SK-N-MC (cell line): Measurements from ENCODE around the gene CRYL1.

ENCODE experiments used
- DNase-seq: peaks from one replicate; pipeline ENCODE4 v3.0.0-alpha.2; 2011; ENCODE audit warnings: low read depth, low spot score
- H3K27ac ChIP-seq: fragments of 200-600 bp; sonication (generic); 2 replicates; pipeline ENCODE4 v1.5.1; 2016; ENCODE audit warnings: mixed run types
- H3K36me3 ChIP-seq: fragments of 200-600 bp; sonication (generic); 2 replicates; pipeline ENCODE4 v1.6.1; 2017; ENCODE audit warnings: antibody characterized with exemption, low read length, mixed read lengths; ENCODE audit not compliant: insufficient read depth
- H3K4me3 ChIP-seq: fragments of 200-600 bp; sonication (generic); 2 replicates; pipeline ENCODE4 v1.5.1; 2016
- H3K9ac ChIP-seq: fragments of 200-600 bp; sonication (generic); 2 replicates; pipeline ENCODE4 v1.8.0; 2017; ENCODE audit warnings: mixed run types, mixed read lengths; ENCODE audit not compliant: insufficient read length
- H3K9me3 ChIP-seq: fragments of 200-600 bp; sonication (generic); 2 replicates; pipeline ENCODE4 v1.6.1; 2017; ENCODE audit warnings: low read depth, mild to moderate bottlenecking, antibody characterized with exemption, low read length, moderate library complexity, mixed read lengths
- EZH2 ChIP-seq: fragments of 200-600 bp; sonication (generic); IDR thresholded peaks from one replicate; pipeline ENCODE4 v1.6.1; 2017; ENCODE audit warnings: antibody characterized with exemption
- FOXP2 ChIP-seq: optimal IDR thresholded peaks from 2 replicates; pipeline ENCODE3; 2011; ENCODE audit warnings: mild to moderate bottlenecking, moderate library complexity; ENCODE audit not compliant: insufficient read depth; ENCODE audit errors: extremely low read length, control extremely low read depth
- POLR2AphosphoS5 ChIP-seq: IDR thresholded peaks from 2 replicates; pipeline ENCODE4 v1.6.1; 2012; ENCODE audit warnings: mild to moderate bottlenecking, low read depth, low read length, borderline replicate concordance

Gene CRYL1

DNA sequence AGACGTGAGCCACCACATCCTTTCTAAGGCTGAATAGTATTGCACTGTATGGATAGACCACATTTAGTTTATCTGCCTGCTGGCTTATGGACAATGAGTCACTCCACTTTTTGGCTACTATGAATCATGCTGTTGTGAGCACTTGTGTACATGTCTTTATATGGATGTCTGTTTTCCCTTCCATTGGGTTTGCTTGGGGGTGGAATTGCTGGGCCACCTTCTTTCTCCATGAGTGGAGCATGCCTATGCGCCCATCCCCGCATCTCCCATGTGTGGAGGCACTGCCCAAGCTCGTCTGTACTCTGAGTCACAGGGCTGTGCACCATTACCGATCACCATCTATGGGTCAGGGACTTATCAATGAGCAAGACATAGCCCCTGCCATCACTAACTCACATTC is 166.3 kb downstream of the CRYL1 start:
- no peak for DNase-seq
- TF ChIP-seq FOXP2 (no peak), POLR2AphosphoS5 (no peak), EZH2 (no peak)
- Histone ChIP-seq H3K27ac (no peak overlapping the region), H3K9me3 (no peaks in the 10 kb centered on the region), H3K4me3 (no peak overlapping the region), H3K36me3 (no peaks in the 10 kb centered on the region), H3K9ac (no peak overlapping the region)

DNA sequence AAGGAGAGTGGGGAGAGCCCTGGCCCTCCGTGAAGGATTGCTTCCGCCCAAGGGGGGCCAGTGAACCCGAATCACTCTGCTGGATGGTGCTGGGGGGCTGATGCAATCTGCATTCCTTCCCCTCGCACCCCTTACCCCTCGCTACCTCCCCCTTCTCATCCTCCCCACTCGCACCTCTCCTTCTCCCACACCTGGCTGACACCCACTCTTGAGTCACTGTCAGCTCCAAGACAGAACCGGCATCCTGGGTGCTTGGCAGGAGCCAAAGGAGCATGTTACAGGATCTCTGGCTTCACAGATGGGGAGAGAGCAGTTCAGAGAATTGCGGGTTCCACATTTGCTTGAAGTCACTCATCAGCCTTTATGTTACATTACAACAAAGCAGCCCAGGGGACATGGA is 167.6 kb downstream of the CRYL1 start:
- no peak for TF ChIP-seq POLR2AphosphoS5
- TF ChIP-seq FOXP2 = no peak
- no peak for TF ChIP-seq EZH2
- Histone ChIP-seq H3K9ac (no peak overlapping the region), H3K36me3 (no peaks in the 10 kb centered on the region), H3K9me3 (no peaks in the 10 kb centered on the region), H3K4me3 (no peak overlapping the region), H3K27ac (no peak overlapping the region)
- DNase-seq = no peak

DNA sequence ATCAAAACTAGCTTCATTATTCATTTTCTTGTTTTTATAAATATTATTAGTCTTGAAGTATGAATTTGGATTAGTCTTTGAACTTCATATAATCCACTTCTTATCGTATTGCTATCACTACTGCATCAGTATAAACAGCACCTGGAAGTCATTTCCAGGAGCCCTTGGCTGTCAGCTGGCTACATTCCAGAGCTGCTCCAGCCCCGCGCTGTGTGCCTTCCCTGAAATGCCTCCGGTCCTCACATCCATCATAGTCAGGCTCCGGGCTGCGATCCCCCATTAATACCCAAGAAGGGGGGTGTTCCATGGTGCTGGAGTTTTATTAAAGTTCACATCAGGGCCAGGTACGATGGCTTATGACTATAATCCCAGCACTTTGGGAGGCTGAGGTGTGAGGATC is 169.2 kb downstream of the CRYL1 start:
- DNase-seq = no peak
- Histone ChIP-seq H3K4me3 (no peak overlapping the region), H3K27ac (no peak overlapping the region), H3K9ac (no peak overlapping the region), H3K36me3 (no peaks in the 10 kb centered on the region), H3K9me3 (no peaks in the 10 kb centered on the region)
- TF ChIP-seq FOXP2 (no peak), EZH2 (no peak), POLR2AphosphoS5 (no peak)

DNA sequence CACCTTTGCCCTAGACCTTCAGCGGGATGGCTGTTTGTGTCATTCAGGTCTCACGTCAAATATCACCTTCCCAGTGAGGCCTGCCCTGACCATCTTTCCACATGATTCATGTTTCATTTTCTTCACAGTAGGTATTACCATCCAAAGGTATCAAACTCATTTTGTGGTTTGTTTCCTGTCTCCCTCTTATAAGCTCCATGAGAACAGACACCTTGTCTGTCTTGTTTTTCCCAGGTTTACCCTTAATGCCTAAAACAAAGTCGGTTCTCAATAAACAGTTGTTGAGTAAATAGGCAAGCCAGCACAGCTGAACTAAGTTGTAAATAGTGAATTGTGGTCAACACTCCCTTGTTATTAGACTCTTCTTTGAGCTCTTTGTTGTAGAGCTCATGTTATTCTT is 170.9 kb downstream of the CRYL1 start:
- TF ChIP-seq FOXP2 = no peak
- no peak for TF ChIP-seq POLR2AphosphoS5

DNA sequence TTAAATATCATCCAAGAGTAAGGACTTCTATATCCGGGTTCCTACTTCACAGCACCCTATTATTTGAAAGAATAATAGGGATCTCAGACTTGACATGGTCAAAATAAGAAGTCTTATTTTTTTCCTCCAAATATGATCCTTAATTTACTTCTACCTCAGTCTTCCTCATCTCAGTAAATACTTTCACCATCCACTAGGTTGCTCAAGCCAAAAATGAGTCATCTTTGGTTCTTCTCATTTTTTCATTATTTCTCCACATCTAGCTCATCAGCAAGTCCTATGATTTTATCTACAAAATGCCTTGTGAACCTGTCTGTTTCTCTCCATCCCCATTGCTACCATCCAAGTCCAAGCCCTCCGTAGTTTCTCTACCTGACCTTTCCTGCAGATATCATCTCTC is 171.7 kb downstream of the CRYL1 start:
- no peaks in the 10 kb centered on the region for H3K9me3 ChIP-seq
- TF ChIP-seq POLR2AphosphoS5 (no peak), EZH2 (no peak), FOXP2 (no peak)
- no peak for DNase-seq
- no peak overlapping the region for H3K9ac ChIP-seq
- no peak overlapping the region for H3K4me3 ChIP-seq
- H3K27ac ChIP-seq = no peak overlapping the region
- no peaks in the 10 kb centered on the region for H3K36me3 ChIP-seq

More for the DNA sequence above, 170.9 kb downstream of the CRYL1 start:
- Histone ChIP-seq H3K9ac (no peak overlapping the region), H3K4me3 (no peak overlapping the region), H3K36me3 (no peaks in the 10 kb centered on the region), H3K9me3 (no peaks in the 10 kb centered on the region), H3K27ac (no peak overlapping the region)
- DNase-seq = no peak
